ENCODE data around the gene SRSF7. TPM values are rescaled to one million over a fixed set of nuclear protein-coding genes. Genes with fewer than 3 reads are reported as not detected.
A peak's percentile ranks its signal among the peaks of the same experiment; 100 is the strongest.
"Not testable (repeated sequence)": the region's sequence is repeated elsewhere in the genome, so short reads cannot be mapped to it uniquely, and the experiment has no call there.

SRSF7 gene
- polyA plus RNA-seq, 10 donors: 112 to 170 (median 122) TPM

DNA sequence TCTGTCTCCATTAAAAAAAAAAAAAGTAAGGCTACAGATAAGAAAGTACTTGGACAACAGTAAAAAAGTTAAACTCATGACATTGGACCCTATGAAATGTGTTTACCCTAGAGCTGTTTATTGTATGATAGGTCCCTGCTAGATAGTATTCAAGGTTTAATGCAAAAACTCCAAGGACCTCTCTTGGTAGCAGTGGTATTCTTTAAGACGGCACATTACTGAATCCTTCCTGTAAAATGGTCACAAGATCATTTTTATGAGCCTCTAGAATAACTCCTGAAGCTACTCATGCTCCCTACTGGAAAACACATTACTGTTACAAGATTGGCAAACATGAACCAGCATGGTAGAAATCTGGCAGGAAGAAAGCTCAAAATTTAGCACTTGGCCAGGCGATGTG lies 46.5 kb downstream of the SRSF7 start:
- no peak for DNase-seq

DNA sequence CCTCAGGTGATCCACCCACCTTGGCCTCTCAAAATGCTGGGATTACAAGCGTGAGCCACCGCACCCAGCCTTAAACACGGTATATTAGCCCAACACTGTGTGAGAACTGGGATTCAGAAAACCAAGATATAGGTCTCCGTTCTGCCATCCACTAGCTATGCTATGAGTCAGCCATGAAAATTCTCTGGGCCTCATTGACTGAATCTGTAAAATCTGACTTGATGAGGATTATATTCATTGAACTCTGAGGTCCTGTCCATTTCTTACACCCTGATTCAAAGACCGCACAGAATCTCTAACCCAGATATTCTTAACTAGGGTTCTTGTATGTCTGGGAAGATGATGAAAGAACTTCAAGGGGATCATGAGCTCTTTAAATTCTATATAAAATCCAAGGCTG lies 47.8 kb downstream of the SRSF7 start:
- not testable (repeated sequence) for DNase-seq

- peak in 1 of 3 donors; percentile 88 for DNase-seq
Measured at GRCh38 chr2:38702413-38702812, 48.7 kb downstream of the SRSF7 start.

GRCh38 chr2:38701542-38701941 lies 49.6 kb downstream of the SRSF7 start:
- no peak for DNase-seq

GRCh38 chr2:38700881-38701458 lies 50.2 kb downstream of the SRSF7 start:
- DNase-seq: no peak

- no peak for DNase-seq
Measured at GRCh38 chr2:38700113-38700785, 50.9 kb downstream of the SRSF7 start.

DNA sequence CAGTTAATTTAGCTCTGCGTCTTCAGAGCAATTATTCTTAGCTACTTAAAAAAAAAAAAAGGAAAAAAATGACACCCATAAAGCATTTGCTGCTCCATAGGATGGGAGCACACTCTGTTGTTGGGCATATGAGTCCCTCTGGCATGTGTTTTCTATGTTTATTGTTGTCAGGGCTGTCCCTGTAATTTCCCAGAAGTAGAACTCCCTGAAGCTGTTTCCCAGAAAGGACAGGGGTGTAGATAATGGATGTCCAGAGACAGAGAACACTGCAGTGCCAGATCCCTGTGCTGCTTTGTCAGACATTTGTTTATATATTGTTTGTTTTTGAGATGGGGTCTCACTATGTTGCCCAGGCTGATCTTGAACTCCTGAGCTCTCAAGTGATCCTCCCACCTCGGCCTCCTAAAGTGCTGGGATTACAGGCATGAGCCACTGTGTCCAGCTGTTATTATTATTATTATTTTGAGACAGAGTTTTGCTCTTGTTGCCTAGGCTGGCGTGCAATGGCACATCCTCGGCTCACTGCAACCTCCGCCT lies 52.6 kb downstream of the SRSF7 start:
- no peak for DNase-seq

GRCh38 chr2:38697116-38697840 lies 53.9 kb downstream of the SRSF7 start:
- DNase-seq: no peak

Other genes starting within 250 kb of the SRSF7 start
- gene HNRNPLL, start 148.4 kb downstream of the SRSF7 start, polyA plus RNA-seq (ENCODE audit: insufficient read length in 10 of 10): 10 to 100 TPM; 34.2 to 50.6 (median 38.6) TPM
- gene GALM, start 85.2 kb downstream of the SRSF7 start, polyA plus RNA-seq (ENCODE audit: insufficient read length in 10 of 10): 10 to 100 TPM in 8 of 10 donors, 1 to 10 TPM in 2; 8.3 to 12.7 (median 11.3) TPM
- 10 to 100 TPM; 11.9 to 15.5 (median 13.2) TPM for gene GEMIN6, start 26.8 kb upstream of the SRSF7 start, polyA plus RNA-seq (ENCODE audit: insufficient read length in 10 of 10)
- 10 to 100 TPM; 16.5 to 29.5 (median 20.1) TPM for gene DHX57, start 124.6 kb upstream of the SRSF7 start, polyA plus RNA-seq (ENCODE audit: insufficient read length in 10 of 10)
- gene MORN2, start 124.6 kb upstream of the SRSF7 start, polyA plus RNA-seq (ENCODE audit: insufficient read length in 10 of 10): 10 to 100 TPM; 11.4 to 19.9 (median 13.0) TPM
- gene ARHGEF33, start 138.5 kb upstream of the SRSF7 start, polyA plus RNA-seq (ENCODE audit: insufficient read length in 10 of 10): 1 to 10 TPM in 8 of 10 donors, under 1 TPM in 2; 0.79 to 1.8 (median 1.4) TPM